ENCODE data around the gene MRPL14. TPM values are rescaled to one million over a fixed set of nuclear protein-coding genes. Genes with fewer than 3 reads are reported as not detected.
"Not testable (repeated sequence)": the region's sequence is repeated elsewhere in the genome, so short reads cannot be mapped to it uniquely, and the experiment has no call there.

MRPL14 gene
- polyA plus RNA-seq, 1 donor (not counting 4 experiments of a cell fraction or from before 2014, with no cell fraction given), result 136 TPM

GRCh38 chr6:44097782-44098317, 29.4 kb downstream of the MRPL14 start:
- Histone ChIP-seq H3K9ac (ENCODE audit: control insufficient read depth, extremely low read depth, insufficient read depth, low read length) (no peak overlapping the region), H2AFZ (ENCODE audit: control insufficient read depth, low read length) (no peak overlapping the region), H3K4me3 (ENCODE audit: control insufficient read depth in 2 of 3, extremely low read depth in 1 of 3, insufficient read depth in 2 of 3, low read depth in 1 of 3, low read length in 3 of 3) (no peak overlapping the region), H3K9me3 (ENCODE audit: control insufficient read depth, low read depth, low read length) (no peaks in the 10 kb centered on the region), H3K27ac (ENCODE audit: control insufficient read depth, insufficient read depth, low read length) (no peak overlapping the region), H4K20me1 (ENCODE audit: control insufficient read depth, extremely low read depth, insufficient read depth, low read length) (peaks cover 8% of the 10 kb centered on the region), H3K36me3 (ENCODE audit: control insufficient read depth in 2 of 2, extremely low read depth in 1 of 2, insufficient read depth in 2 of 2, low read length in 2 of 2) (peaks cover 24 to 27% of the 10 kb centered on the region in 2 experiments), H3K4me1 (ENCODE audit: control insufficient read depth, extremely low read depth, insufficient read depth, low read length) (no peaks in the 10 kb centered on the region), H3K9me1 (ENCODE audit: control insufficient read depth, extremely low read depth, insufficient read depth, low read length) (no peaks in the 10 kb centered on the region), H3K27me3 (ENCODE audit: control insufficient read depth, extremely low read depth, insufficient read depth, low read length) (no peaks in the 10 kb centered on the region), H3K4me2 (ENCODE audit: control insufficient read depth, extremely low read depth, insufficient read depth, low read depth, low read length) (no peak overlapping the region), H3K79me2 (ENCODE audit: control insufficient read depth, insufficient read depth, low read length) (no peaks in the 10 kb centered on the region)
- TF ChIP-seq CTCF (optimal IDR thresholded peaks at IDR 0.05 in 1 of 3, IDR thresholded peaks at IDR 0.05 in 1 of 3, conservative IDR thresholded peaks at IDR 0.05 in 1 of 3; ENCODE audit: extremely low read depth in 1 of 3, insufficient read depth in 2 of 3, low read length in 3 of 3) (no peak), EZH2 (IDR thresholded peaks at IDR 0.05; ENCODE audit: low read length) (no peak)
- FAIRE-seq (no peak), DNase-seq (ENCODE audit: low read depth, low spot score) (no peak)
- dilution Hi-C loops (cut with MboI; ENCODE audit: extremely low pct_ligation_motif_present, low sequenced_read_pairs), result no loop called here

- TF ChIP-seq CTCF (optimal IDR thresholded peaks at IDR 0.05 in 1 of 3, IDR thresholded peaks at IDR 0.05 in 1 of 3, conservative IDR thresholded peaks at IDR 0.05 in 1 of 3; ENCODE audit: extremely low read depth in 1 of 3, insufficient read depth in 2 of 3, low read length in 3 of 3) (peak; percentile 76 to 99 (median 92)), EZH2 (IDR thresholded peaks at IDR 0.05; ENCODE audit: low read length) (no peak)
- no peaks in the 10 kb centered on the region for H3K27me3 ChIP-seq (ENCODE audit: control insufficient read depth, extremely low read depth, insufficient read depth, low read length)
- no peak overlapping the region for H3K4me2 ChIP-seq (ENCODE audit: control insufficient read depth, extremely low read depth, insufficient read depth, low read depth, low read length)
- no peak overlapping the region for H3K9ac ChIP-seq (ENCODE audit: control insufficient read depth, extremely low read depth, insufficient read depth, low read length)
- H3K36me3 ChIP-seq (ENCODE audit: control insufficient read depth in 2 of 2, extremely low read depth in 1 of 2, insufficient read depth in 2 of 2, low read length in 2 of 2), result peaks cover 24 to 26% of the 10 kb centered on the region in 2 experiments
- no peak for DNase-seq (ENCODE audit: low read depth, low spot score)
- no peak overlapping the region for H2AFZ ChIP-seq (ENCODE audit: control insufficient read depth, low read length)
- no peaks in the 10 kb centered on the region for H3K4me1 ChIP-seq (ENCODE audit: control insufficient read depth, extremely low read depth, insufficient read depth, low read length)
- H3K9me3 ChIP-seq (ENCODE audit: control insufficient read depth, low read depth, low read length), result no peaks in the 10 kb centered on the region
- H3K79me2 ChIP-seq (ENCODE audit: control insufficient read depth, insufficient read depth, low read length), result no peaks in the 10 kb centered on the region
- H4K20me1 ChIP-seq (ENCODE audit: control insufficient read depth, extremely low read depth, insufficient read depth, low read length), result peaks cover 8% of the 10 kb centered on the region
- H3K9me1 ChIP-seq (ENCODE audit: control insufficient read depth, extremely low read depth, insufficient read depth, low read length), result no peaks in the 10 kb centered on the region
- H3K27ac ChIP-seq (ENCODE audit: control insufficient read depth, insufficient read depth, low read length), result no peak overlapping the region
- FAIRE-seq, result peak; percentile 41
- dilution Hi-C loops (cut with MboI; ENCODE audit: extremely low pct_ligation_motif_present, low sequenced_read_pairs), result no loop called here
- H3K4me3 ChIP-seq (ENCODE audit: control insufficient read depth in 2 of 3, extremely low read depth in 1 of 3, insufficient read depth in 2 of 3, low read depth in 1 of 3, low read length in 3 of 3), result no peak overlapping the region
Measured at GRCh38 chr6:44096612-44097011, 30.6 kb downstream of the MRPL14 start.

- H3K4me3 ChIP-seq (ENCODE audit: control insufficient read depth in 2 of 3, extremely low read depth in 1 of 3, insufficient read depth in 2 of 3, low read depth in 1 of 3, low read length in 3 of 3); FAIRE-seq; H3K9me1 ChIP-seq (ENCODE audit: control insufficient read depth, extremely low read depth, insufficient read depth, low read length); H3K27ac ChIP-seq (ENCODE audit: control insufficient read depth, insufficient read depth, low read length); H3K4me2 ChIP-seq (ENCODE audit: control insufficient read depth, extremely low read depth, insufficient read depth, low read depth, low read length); H2AFZ ChIP-seq (ENCODE audit: control insufficient read depth, low read length); dilution Hi-C loops (cut with MboI; ENCODE audit: extremely low pct_ligation_motif_present, low sequenced_read_pairs); H3K79me2 ChIP-seq (ENCODE audit: control insufficient read depth, insufficient read depth, low read length); H3K4me1 ChIP-seq (ENCODE audit: control insufficient read depth, extremely low read depth, insufficient read depth, low read length); H3K27me3 ChIP-seq (ENCODE audit: control insufficient read depth, extremely low read depth, insufficient read depth, low read length); H4K20me1 ChIP-seq (ENCODE audit: control insufficient read depth, extremely low read depth, insufficient read depth, low read length); H3K9ac ChIP-seq (ENCODE audit: control insufficient read depth, extremely low read depth, insufficient read depth, low read length); DNase-seq (ENCODE audit: low read depth, low spot score); H3K9me3 ChIP-seq (ENCODE audit: control insufficient read depth, low read depth, low read length): not testable (repeated sequence)
- H3K36me3 ChIP-seq (ENCODE audit: control insufficient read depth in 2 of 2, extremely low read depth in 1 of 2, insufficient read depth in 2 of 2, low read length in 2 of 2), result peaks cover 17 to 18% of the 10 kb centered on the region in 2 experiments
Measured at GRCh38 chr6:44095243-44095623, 32.0 kb downstream of the MRPL14 start.
